A673 (cell line): ENCODE results near the gene SPON1. TPM values are rescaled to one million over a fixed set of nuclear protein-coding genes. Genes with fewer than 3 reads are reported as not detected.

Experiments used
- BruUV-seq: library from RNA; stranded (reverse); fragments of 400-500 nt; replicated peaks from 2 replicates; lab custom pipeline; 2021; lab: Mats Ljungman, UMichigan
- CTCF ChIA-PET: fragments of 300-600 bp; sonication (Branson Sonifier 250); formaldehyde crosslinking; loops from one replicate; lab custom pipeline; 2022; ENCODE audit warnings: antibody characterized with exemption; lab: Charles Lee
- POLR2A ChIA-PET: fragments of 300-600 bp; sonication (Branson Sonifier 250); formaldehyde crosslinking; loops from one replicate; lab custom pipeline; 2022; ENCODE audit warnings: antibody characterized with exemption; ENCODE audit not compliant: low non-redundant PET; lab: Charles Lee
- DNase-seq: peaks from one replicate; pipeline ENCODE4 v3.0.0-alpha.2; 2015; ENCODE audit warnings: low spot score
- H3K27ac ChIP-seq: fragments of 200-600 bp; sonication (generic); 2 replicates; pipeline ENCODE4 v1.5.1; 2016; ENCODE audit warnings: mixed run types, low read depth, mild to moderate bottlenecking, mixed read lengths, antibody characterized with exemption, low read length; ENCODE audit not compliant: poor library complexity, severe bottlenecking
- H3K27me3 ChIP-seq: fragments of 200-600 bp; sonication (generic); replicated peaks from 2 replicates; pipeline ENCODE4 v1.6.1; 2017; ENCODE audit warnings: mixed run types, low read depth, mild to moderate bottlenecking, mixed read lengths, antibody characterized with exemption, low read length; ENCODE audit not compliant: insufficient read depth, poor library complexity
- H3K36me3 ChIP-seq: fragments of 200-600 bp; sonication (generic); 2 replicates; pipeline ENCODE4 v1.6.1; 2016; ENCODE audit warnings: mixed run types, mild to moderate bottlenecking, mixed read lengths, antibody characterized with exemption, low read length; ENCODE audit not compliant: insufficient read depth, poor library complexity, severe bottlenecking
- H3K4me1 ChIP-seq: fragments of 200-600 bp; sonication (generic); 2 replicates; pipeline ENCODE4 v1.6.1; 2017; ENCODE audit warnings: mixed run types, mild to moderate bottlenecking, mixed read lengths, antibody characterized with exemption, low read length; ENCODE audit not compliant: insufficient read depth, poor library complexity, severe bottlenecking
- H3K4me3 ChIP-seq: fragments of 200-600 bp; sonication (generic); 2 replicates; pipeline ENCODE4 v1.5.1; 2016; ENCODE audit warnings: low read depth, mixed run types, mild to moderate bottlenecking, mixed read lengths, low read length; ENCODE audit not compliant: poor library complexity, severe bottlenecking
- H3K9me3 ChIP-seq: fragments of 200-600 bp; sonication (generic); 2 replicates; pipeline ENCODE4 v1.6.1; 2016; ENCODE audit warnings: mixed run types, low read depth, mild to moderate bottlenecking, mixed read lengths, antibody characterized with exemption, low read length; ENCODE audit not compliant: poor library complexity, severe bottlenecking
- EZH2 ChIP-seq: fragments of 200-600 bp; sonication (generic); IDR thresholded peaks from 2 replicates; pipeline ENCODE4 v1.6.1; 2017; ENCODE audit warnings: borderline replicate concordance, low read depth, mild to moderate bottlenecking, mixed read lengths, antibody characterized with exemption, low read length; ENCODE audit not compliant: poor library complexity, severe bottlenecking
- intact Hi-C: fragments of 100-400 bp; cut with micrococcal nuclease; formaldehyde crosslinking; loops from one replicate; pipeline ENCODE4 v1.10.0; 2022; ENCODE audit not compliant: unreplicated experiment
- total RNA-seq: library from RNA; stranded (reverse); gene quantifications from 2 replicates; pipeline ENCODE4 v1.2.3, GENCODE V29; 2021
- TF ChIP-seq, protein P1 (sequence below): fragments of 300-800, 200-600 bp; sonication (generic); conservative IDR thresholded peaks from 2 replicates; pipeline ENCODE4 v1.5.1; 2017; ENCODE audit warnings: low read depth, mild to moderate bottlenecking, antibody characterized with exemption, low read length, moderate library complexity, mixed read lengths

The SPON1 gene
- total RNA-seq, 1 experiment from 2014 or later = not detected

DNA sequence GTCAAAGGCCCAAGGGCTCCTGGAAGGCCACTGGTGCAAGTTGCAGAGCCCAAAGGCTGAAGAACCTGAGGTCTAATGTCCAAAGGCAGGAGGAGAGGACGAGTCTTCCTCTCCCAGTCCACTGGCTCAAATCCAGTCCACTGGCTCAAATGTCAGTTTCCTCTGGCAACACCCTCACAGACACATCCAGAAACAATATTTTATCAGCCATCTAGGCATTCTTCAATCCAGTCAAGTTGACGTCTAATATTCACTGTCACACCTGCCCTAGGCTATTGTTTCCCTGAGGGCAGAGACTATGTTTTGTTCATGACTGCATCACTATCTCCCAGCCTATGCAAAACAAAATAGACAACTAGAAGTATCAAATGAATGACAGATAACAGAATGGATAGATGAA lies 148.1 kb downstream of the SPON1 start:
- Histone ChIP-seq H3K9me3 (no peaks in the 10 kb centered on the region), H3K27me3 (no peaks in the 10 kb centered on the region), H3K4me1 (no peaks in the 10 kb centered on the region), H3K36me3 (no peaks in the 10 kb centered on the region), H3K27ac (no peak overlapping the region), H3K4me3 (no peak overlapping the region)
- TF ChIP-seq EZH2 = no peak
- TF ChIP-seq, protein P1, sequence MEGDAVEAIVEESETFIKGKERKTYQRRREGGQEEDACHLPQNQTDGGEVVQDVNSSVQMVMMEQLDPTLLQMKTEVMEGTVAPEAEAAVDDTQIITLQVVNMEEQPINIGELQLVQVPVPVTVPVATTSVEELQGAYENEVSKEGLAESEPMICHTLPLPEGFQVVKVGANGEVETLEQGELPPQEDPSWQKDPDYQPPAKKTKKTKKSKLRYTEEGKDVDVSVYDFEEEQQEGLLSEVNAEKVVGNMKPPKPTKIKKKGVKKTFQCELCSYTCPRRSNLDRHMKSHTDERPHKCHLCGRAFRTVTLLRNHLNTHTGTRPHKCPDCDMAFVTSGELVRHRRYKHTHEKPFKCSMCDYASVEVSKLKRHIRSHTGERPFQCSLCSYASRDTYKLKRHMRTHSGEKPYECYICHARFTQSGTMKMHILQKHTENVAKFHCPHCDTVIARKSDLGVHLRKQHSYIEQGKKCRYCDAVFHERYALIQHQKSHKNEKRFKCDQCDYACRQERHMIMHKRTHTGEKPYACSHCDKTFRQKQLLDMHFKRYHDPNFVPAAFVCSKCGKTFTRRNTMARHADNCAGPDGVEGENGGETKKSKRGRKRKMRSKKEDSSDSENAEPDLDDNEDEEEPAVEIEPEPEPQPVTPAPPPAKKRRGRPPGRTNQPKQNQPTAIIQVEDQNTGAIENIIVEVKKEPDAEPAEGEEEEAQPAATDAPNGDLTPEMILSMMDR = no peak
- intact Hi-C loops = no loop called here
- no peak for DNase-seq
- no TSS peak for BruUV-seq
- POLR2A ChIA-PET = no interaction called here
- CTCF ChIA-PET = no interaction called here

DNA sequence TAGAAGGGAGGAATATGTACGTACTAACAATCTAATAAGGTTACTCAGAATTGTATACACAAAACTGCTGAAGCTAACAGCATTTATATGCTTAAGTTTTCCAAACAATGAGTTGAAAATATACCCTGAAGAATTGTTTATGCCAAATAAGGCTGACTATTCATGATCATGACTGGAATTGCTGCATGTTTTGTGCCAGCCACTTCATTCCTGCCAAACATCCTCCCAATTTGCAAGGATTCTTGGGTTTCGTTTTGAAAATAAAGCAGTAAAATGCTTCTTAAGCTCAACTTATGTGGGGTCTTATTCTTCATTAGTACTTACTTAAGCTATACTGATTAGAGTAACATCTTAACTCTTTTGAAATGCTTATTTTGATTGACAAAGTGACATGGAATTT lies 149.0 kb downstream of the SPON1 start:
- no peak for DNase-seq
- BruUV-seq = no TSS peak
- POLR2A ChIA-PET = no interaction called here
- no peak overlapping the region for H3K27ac ChIP-seq
- intact Hi-C loops = no loop called here
- H3K4me3 ChIP-seq = no peak overlapping the region
- H3K27me3 ChIP-seq = no peaks in the 10 kb centered on the region
- H3K36me3 ChIP-seq = no peaks in the 10 kb centered on the region
- no peaks in the 10 kb centered on the region for H3K9me3 ChIP-seq
- CTCF ChIA-PET = no interaction called here
- TF ChIP-seq, protein P1 = no peak
- no peak for TF ChIP-seq EZH2
- H3K4me1 ChIP-seq = no peaks in the 10 kb centered on the region

DNA sequence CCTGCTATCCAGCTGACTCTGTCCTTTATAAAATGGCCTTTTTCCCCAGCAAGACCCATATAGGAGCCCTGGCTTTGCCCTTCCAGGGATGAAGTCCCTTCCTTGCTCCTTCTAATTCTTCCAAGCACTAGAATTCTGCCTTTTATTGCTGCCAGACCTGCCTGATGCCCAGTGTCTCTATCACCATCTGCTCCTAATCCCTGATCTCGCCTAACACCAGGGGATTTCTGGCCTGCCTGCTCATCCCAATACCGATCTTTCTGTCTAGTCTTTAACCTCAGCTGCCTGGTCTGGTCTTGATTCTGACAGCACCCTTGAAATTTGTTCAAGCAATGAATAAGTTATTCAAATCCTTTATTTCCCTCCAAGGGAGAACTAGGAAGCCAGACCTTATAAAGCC lies 150.2 kb downstream of the SPON1 start:
- BruUV-seq = no TSS peak
- TF ChIP-seq EZH2 = no peak
- TF ChIP-seq, protein P1 = no peak

More for the DNA sequence above, 150.2 kb downstream of the SPON1 start:
- Histone ChIP-seq H3K27me3 (no peaks in the 10 kb centered on the region), H3K36me3 (no peaks in the 10 kb centered on the region), H3K27ac (no peak overlapping the region), H3K4me1 (no peaks in the 10 kb centered on the region), H3K9me3 (no peaks in the 10 kb centered on the region), H3K4me3 (no peak overlapping the region)
- intact Hi-C loops = no loop called here
- ChIA-PET POLR2A (no interaction called here), CTCF (no interaction called here)
- DNase-seq = no peak
